ENCODE measurements around the gene ENOSF1.
"Not testable (repeated sequence)": the region's sequence is repeated elsewhere in the genome, so short reads cannot be mapped to it uniquely, and the experiment has no call there.

The ENOSF1 gene

GRCh38 chr18:712401-713134 lies at the start of gene ENOSF1:
Gene ENOSF1, minus strand, starts transcription at chr18:712630. Its CDS starts 43 bp downstream, at chr18:712587.
- peak; percentile 75 for DNase-seq

DNA sequence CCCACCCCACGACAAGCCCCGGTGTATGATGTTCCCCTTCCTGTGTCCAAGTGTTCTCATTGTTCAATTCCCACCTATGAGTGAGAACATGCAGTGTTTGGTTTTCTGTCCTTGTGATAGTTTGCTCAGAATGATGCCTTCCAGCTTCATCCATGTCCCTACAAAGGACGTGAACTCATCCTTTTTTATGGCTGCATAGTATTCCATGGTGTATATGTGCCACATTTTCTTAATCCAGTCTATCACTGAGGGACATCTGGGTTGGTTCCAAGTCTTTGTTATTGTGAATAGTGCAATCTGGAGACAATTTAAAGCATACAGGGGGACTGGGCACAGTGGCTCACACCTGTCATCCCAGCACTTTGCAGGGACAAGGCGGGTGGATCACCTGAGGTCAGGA lies 47.4 kb upstream of the ENOSF1 start:
- DNase-seq = not testable (repeated sequence)

- DNase-seq = no peak
These were observed 43.1 kb upstream of the ENOSF1 start for GRCh38 chr18:755506-755905.

GRCh38 chr18:754656-755055 lies 42.2 kb upstream of the ENOSF1 start:
- no peak for DNase-seq

DNA sequence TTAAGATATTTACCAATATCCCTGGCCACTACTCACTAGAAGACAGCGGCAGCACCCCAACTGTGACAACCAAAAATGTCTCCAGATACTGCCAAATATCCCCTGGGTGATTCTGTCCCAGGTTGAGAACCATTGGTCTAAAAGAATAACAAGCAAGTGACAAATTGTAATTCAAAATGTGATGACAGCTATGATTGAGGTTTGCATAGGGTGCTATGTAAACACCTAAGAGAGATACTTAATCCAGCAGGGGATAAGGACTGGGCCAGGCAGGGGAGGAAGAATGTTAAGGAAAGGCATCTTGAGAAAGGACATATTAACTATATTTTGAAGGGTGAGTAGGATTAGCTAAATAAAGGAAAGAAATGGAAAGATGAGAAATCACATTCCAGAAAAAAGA lies 38.0 kb upstream of the ENOSF1 start:
- DNase-seq = no peak

DNA sequence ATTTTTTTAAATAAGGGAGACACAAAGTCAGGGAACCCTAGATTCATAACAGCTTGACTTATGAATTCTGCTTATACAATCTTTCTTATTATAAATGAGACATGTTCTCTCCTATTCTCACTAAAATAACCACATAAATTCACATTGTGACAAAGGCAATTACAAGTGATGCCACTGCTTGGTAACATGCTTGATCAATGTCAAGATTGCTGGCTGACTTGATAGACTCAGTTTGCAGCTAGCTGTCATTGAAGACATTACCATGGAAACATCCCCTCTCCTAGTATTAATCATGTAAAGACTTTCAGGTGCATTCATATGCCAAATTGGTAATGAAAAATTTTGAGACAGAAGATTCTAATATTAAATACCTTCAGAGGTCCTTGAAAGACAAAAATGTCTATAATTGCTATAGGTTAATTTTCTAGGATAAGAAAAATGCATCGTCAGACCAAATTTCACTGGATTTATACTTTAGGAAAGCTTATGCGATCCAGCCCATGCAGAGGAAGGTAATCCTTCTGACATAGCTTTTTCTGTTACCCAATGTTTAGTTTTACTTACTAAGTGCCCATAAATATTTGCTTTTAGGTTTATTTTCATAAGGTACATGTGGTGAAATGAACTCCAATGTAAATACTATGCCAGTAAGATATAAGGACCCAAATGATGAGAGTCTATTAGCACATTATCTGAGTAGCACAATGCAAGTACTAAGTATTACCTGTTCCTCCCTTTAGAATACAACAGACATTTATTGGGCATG lies 32.6 kb upstream of the ENOSF1 start:
- DNase-seq = no peak

DNA sequence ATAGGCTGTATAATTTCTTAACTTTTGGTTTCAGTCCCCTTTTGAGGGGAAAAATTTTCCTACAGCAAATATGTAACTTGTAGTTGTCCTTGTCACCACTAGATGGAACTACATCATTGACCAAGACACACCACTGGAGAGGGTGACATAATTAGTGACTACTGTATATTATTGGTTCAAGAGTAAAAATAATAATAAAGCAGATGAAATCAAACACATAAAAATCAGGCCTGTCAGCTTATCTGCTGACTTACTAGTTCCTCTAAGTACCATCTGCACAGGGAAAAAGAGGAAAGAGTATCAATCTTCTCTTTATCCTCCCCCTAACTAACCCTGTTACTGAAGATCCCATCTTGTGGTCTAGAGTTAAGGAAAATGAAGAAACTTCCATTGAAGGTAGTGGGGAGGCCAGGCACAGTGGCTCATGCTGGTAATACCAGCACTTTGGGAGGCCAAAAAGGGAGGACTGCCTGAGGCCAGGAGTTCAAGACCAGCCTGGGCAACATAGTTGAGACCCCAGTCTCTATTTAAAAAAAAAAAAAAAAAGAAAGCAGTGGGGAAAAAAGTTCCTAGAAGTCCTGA lies 29.6 kb upstream of the ENOSF1 start:
- DNase-seq = peak; percentile 2

GRCh38 chr18:732371-732770 lies 19.9 kb upstream of the ENOSF1 start:
- DNase-seq = no peak

DNA sequence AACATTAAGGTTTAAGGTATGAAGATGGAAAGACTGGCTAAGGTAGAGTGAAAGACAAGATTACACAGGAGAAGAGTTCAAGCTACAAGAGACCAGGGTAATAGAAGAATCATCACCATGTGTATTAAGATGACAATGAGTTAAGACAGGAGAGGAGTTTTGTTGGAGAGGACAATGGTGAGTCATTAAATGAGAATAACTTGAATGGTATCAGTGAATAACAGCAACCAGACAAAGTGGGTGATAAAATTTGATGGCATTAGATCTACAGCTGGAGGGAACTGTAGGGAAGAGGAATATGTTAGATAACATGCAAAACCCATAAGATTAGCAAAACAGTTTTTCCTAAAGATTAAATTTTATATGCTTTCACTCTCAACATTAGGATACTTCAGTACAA lies 18.8 kb upstream of the ENOSF1 start:
- no peak for DNase-seq

- DNase-seq = no peak
These were observed 18.3 kb upstream of the ENOSF1 start for GRCh38 chr18:730692-731091.

DNA sequence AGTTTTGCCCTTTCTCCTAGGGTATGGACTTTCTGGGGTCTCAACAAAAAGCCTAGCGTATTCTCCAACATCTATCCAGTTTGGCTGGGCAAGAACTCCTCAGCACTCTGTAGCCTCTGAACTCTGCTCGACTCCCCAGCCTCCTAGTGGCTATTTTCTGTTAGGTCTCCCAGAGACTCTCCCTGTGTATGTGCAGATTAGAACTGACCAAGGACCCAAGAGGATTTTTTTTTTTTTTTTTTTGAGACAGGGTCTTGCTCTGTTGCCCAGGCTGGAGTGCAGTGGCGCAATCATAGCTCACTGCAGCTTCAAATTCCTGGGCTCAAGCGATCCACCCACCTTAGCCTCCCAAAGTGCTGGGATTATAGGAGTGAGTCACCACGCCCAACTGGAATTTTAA lies 17.7 kb upstream of the ENOSF1 start:
- DNase-seq = not testable (repeated sequence)

DNA sequence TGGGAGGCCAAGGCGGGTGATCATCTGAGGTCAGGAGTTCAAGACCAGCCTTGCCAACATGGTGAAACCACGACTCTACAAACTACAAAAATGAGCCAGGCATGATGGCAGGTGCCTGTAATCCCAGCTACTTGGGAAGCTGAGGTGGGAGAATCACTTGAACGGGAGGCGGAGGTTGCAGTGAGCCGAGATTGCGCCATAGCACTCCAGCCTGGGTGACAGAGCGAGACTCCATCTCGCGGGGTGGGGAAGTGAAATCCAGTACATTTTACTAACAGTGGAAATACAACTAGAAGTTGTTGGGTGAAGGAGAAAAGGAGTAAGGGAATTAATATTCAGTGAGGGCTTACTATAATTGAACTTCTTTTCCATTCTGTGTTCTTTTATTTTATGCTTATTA lies 13.2 kb upstream of the ENOSF1 start:
- DNase-seq = no peak

GRCh38 chr18:723541-724080 lies 11.2 kb upstream of the ENOSF1 start:
- no peak for DNase-seq

GRCh38 chr18:717003-717402 lies 4.6 kb upstream of the ENOSF1 start:
- DNase-seq = no peak

- no peak for DNase-seq
These were observed 3.2 kb upstream of the ENOSF1 start for GRCh38 chr18:715626-716025.

- no peak for DNase-seq
These were observed 683 bp upstream of the ENOSF1 start for GRCh38 chr18:713135-713490.

DNA sequence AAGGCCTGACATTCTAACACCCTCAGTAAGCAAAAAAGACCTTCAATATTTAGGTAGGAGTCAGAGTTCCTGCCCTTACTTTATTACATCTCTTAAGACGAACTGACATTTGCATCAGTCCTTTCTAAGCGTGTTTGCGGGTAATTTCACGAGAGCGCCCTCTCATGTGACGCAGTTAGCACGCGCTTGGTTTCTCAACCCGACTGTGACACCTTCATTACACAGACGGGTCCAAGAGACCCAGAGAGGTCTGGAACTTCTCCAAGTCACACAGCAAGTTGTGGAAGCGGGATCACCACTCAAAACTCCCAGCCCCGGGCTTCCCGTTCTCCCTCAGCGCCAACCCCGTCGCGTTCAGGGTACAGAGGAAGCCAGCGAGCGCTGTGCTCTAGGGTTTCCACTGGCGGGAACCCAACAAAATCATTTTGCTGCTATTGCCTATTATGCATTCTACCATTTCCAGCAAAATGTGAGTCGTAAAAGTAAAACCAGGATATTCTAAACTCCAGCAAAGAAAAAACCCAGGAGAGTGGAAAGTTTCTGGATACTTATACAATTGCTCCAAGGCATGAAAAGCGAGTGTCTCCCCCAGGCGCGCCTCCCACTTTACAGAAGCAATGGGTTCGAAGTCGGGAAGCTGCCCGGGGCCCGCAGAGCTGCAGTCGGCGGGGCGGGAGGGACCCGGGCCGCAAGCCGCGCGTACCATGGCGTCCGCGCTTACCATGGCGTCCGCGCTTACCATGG lies 601 bp downstream of the ENOSF1 start:
- peak; percentile 38 for DNase-seq

- DNase-seq = no peak
These were observed 1.1 kb downstream of the ENOSF1 start for GRCh38 chr18:711310-711656.

GRCh38 chr18:710418-711300 lies 1.8 kb downstream of the ENOSF1 start:
- DNase-seq = no peak

DNA sequence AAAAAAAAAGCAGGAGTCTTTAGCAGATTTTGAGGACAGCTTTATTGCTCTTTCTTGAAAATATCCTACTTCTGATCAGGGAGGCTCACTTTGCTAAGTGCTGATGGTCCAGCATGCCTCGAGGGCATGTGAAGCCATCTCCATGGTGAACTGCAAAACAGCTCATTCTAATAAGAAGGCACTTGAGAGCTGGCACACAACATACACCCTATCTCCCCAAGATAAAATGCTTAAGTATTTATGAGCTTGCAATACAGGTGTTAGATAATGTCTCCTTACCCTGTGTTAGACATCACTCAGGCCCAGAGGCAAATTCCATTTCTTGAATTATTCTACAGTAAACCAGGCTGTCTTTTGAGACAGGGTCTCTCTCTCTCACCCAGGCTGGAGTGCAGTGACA lies 2.7 kb downstream of the ENOSF1 start:
- DNase-seq = no peak

GRCh38 chr18:708096-708495 lies 4.3 kb downstream of the ENOSF1 start:
- DNase-seq = no peak

GRCh38 chr18:706405-706804 lies 6.0 kb downstream of the ENOSF1 start:
- DNase-seq = no peak

Data from NCI-H2171 (cell line).